NB4 (cell line): ENCODE data around the gene DSTYK.
"Not testable (repeated sequence)": the region's sequence is repeated elsewhere in the genome, so short reads cannot be mapped to it uniquely, and the experiment has no call there.

Experiments used
- CTCF ChIP-seq: IDR thresholded peaks from one replicate; pipeline ENCODE4 v1.5.1; 2012; ENCODE audit warnings: low read depth, low read length
- MYC ChIP-seq: IDR thresholded peaks from 2 replicates; pipeline ENCODE4 v1.6.1; 2011; ENCODE audit warnings: low read depth, low read length
- POLR2A ChIP-seq: IDR thresholded peaks from 2 replicates; pipeline ENCODE4 v1.6.1; 2011; ENCODE audit warnings: mild to moderate bottlenecking; ENCODE audit not compliant: insufficient read length; ENCODE audit errors: extremely low read depth
- TF ChIP-seq, protein P1 (sequence below): IDR thresholded peaks from 2 replicates; pipeline ENCODE4 v1.6.1; 2011; ENCODE audit warnings: low read depth, low read length

DNA sequence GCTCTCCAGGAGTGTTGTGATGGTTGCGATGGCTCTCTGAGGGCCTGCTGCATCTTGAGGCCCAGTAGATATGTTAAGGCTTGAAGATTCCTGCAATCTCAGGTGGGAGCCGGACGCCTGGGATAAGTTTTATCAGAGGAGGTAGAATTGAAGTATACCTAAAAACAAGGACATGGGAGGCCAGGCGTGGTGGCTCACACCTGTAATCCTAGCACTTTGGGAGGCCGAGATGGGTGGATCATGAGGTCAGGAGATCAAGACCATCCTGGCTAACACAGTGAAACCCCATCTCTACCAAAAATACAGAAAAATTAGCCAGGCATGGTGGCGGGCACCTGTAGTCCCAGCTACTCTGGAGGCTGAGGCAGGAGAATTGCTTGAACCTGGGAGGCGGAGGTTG lies 22.5 kb upstream of the DSTYK start:
- TF ChIP-seq, protein P1, sequence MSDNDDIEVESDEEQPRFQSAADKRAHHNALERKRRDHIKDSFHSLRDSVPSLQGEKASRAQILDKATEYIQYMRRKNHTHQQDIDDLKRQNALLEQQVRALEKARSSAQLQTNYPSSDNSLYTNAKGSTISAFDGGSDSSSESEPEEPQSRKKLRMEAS: not testable (repeated sequence)
- not testable (repeated sequence) for TF ChIP-seq POLR2A, CTCF, MYC
